ENCODE measurements around the gene CHMP1A. TPM values are rescaled to one million over a fixed set of nuclear protein-coding genes. Genes with fewer than 3 reads are reported as not detected.

The CHMP1A gene
- polyA plus RNA-seq, 2 donors = 58.8 to 71.9 TPM

Other genes with a start within 250 kb of the CHMP1A start
- gene ANKRD11, start 167.1 kb downstream of the CHMP1A start, polyA plus RNA-seq = 10 to 100 TPM; 37.1 to 73.5 TPM
- 10 to 100 TPM; 41.9 to 89.3 TPM for gene SPG7, start 149.3 kb downstream of the CHMP1A start, polyA plus RNA-seq
- 1,000 to 10,000 TPM; 4,316 to 5,851 TPM for gene RPL13, start 97.0 kb downstream of the CHMP1A start, polyA plus RNA-seq
- 1 to 10 TPM; 1.5 to 4.5 TPM for gene CPNE7, start 82.0 kb downstream of the CHMP1A start, polyA plus RNA-seq
- gene DPEP1, start 44.1 kb downstream of the CHMP1A start, polyA plus RNA-seq = under 1 TPM in 1 of 2 donors, not detected in 1; 0.05 TPM
- 1 to 10 TPM; 3.5 to 5.4 TPM for gene SPATA33, start 128 bp upstream of the CHMP1A start, polyA plus RNA-seq
- 10 to 100 TPM; 49.2 to 88.8 TPM for gene CDK10, start 29.0 kb upstream of the CHMP1A start, polyA plus RNA-seq
- 1 to 10 TPM; 4.8 to 6.5 TPM for gene SPATA2L, start 44.0 kb upstream of the CHMP1A start, polyA plus RNA-seq
- gene VPS9D1, start 63.2 kb upstream of the CHMP1A start, polyA plus RNA-seq = 10 to 100 TPM; 26.4 to 37.5 TPM
- gene ZNF276, start 63.8 kb upstream of the CHMP1A start, polyA plus RNA-seq = 10 to 100 TPM; 23.2 to 42.3 TPM
- 10 to 100 TPM in 1 of 2 donors, 1 to 10 TPM in 1; 9.9 to 18.6 TPM for gene FANCA, start 158.9 kb upstream of the CHMP1A start, polyA plus RNA-seq
- 1 to 10 TPM; 3.6 to 6.4 TPM for gene SPIRE2, start 170.8 kb upstream of the CHMP1A start, polyA plus RNA-seq
- gene TCF25, start 215.9 kb upstream of the CHMP1A start, polyA plus RNA-seq = 10 to 100 TPM; 76.3 to 83.2 TPM